Upper lobe of left lung (tissue), 6 donors: Measurements from ENCODE around the gene PAK4. TPM values are rescaled to one million over a fixed set of nuclear protein-coding genes. Genes with fewer than 3 reads are reported as not detected.
"Not testable (repeated sequence)": the region's sequence is repeated elsewhere in the genome, so short reads cannot be mapped to it uniquely, and the experiment has no call there.

Experiments
- ATAC-seq, 2 donors: fragments of 200-7000 bp; cut with Tn5 transposase; one replicate each; pipeline ENCODE4 v1.9.1; 2022; ENCODE audit warnings: mild to moderate bottlenecking in 2 of 2, moderate library complexity in 2 of 2; ENCODE audit not compliant: low FRiP score in 2 of 2
- DNase-seq, 2 donors: peaks; one replicate each; pipeline ENCODE4 v3.0.0-alpha.2; 2019 to 2020
- H3K27ac ChIP-seq, 4 donors: fragments of 200-600 bp; sonication (generic); one replicate each; pipeline ENCODE4 v1.5.1; 2016 to 2019
- H3K27me3 ChIP-seq, 4 donors: fragments of 200-600 bp; sonication (generic); one replicate each; pipeline ENCODE4 v1.5.1; 2017 to 2019
- H3K36me3 ChIP-seq, 4 donors: fragments of 200-600 bp; sonication (generic); one replicate each; pipeline ENCODE4 v1.5.1; 2016 to 2019
- H3K4me1 ChIP-seq, 4 donors: fragments of 200-600 bp; sonication (generic); one replicate each; pipeline ENCODE4 v1.5.1; 2018 to 2019
- H3K4me3 ChIP-seq, 4 donors: fragments of 200-600 bp; sonication (generic); one replicate each; pipeline ENCODE4 v1.5.1; 2017 to 2019; ENCODE audit warnings: mild to moderate bottlenecking in 2 of 4, moderate library complexity in 1 of 4
- H3K9me3 ChIP-seq, 4 donors: fragments of 200-600 bp; sonication (generic); one replicate each; pipeline ENCODE4 v1.5.1; 2018 to 2019
- CTCF ChIP-seq, 6 experiments: fragments of 450-650 bp in 4 of 6; fragments of 200-600 bp in 2 of 6; sonication (generic) in 2 of 6; IDR thresholded peaks; one replicate each; pipeline ENCODE4 v1.5.1; 2016 to 2019; ENCODE audit warnings: antibody characterized with exemption in 6 of 6
- EP300 ChIP-seq, 4 donors: sonication (generic); formaldehyde crosslinking; IDR thresholded peaks; one replicate each; pipeline ENCODE4 v1.5.1; 2017; ENCODE audit warnings: antibody characterized with exemption in 4 of 4, control low read depth in 2 of 4
- POLR2A ChIP-seq, 4 donors: fragments of 450-650 bp; IDR thresholded peaks; one replicate each; pipeline ENCODE4 v1.5.1; 2016 to 2017; ENCODE audit warnings: antibody characterized with exemption in 4 of 4, mild to moderate bottlenecking in 2 of 4
- POLR2AphosphoS5 ChIP-seq, 2 donors: sonication (generic); formaldehyde crosslinking; IDR thresholded peaks; one replicate each; pipeline ENCODE4 v1.5.1; 2017; ENCODE audit warnings: antibody characterized with exemption in 2 of 2
- WGBS, 2 donors: methylation state at CpG; one replicate each; pipeline ENCODE4 v1.1.5; 2017 to 2018; 5-methylcytosine and 5-hydroxymethylcytosine counted together
- total RNA-seq, 6 donors: library from RNA; depleted of rRNA in 4 of 6; stranded (reverse); fragments of >200 nt in 4 of 6; gene quantifications; one replicate each; pipeline versions ENCODE4 v1.1.0 to v1.2.1, GENCODE V29; 2016 to 2021
- donor health status: DM: no; HTN: no; CAD: no; lungs with moderate emphysema.
- donor health status: DM: no; HTN: yes; CAD: no; lungs with severe emphysema.

Gene PAK4
- total RNA-seq, 6 donors from 2014 or later: 23.4 to 88.2 (median 54.4) TPM

GRCh38 chr19:39085392-39085791 is 40.2 kb upstream of the PAK4 start:
- peaks cover 0 to 16% (median 10%) of the 10 kb centered on the region in 4 donors for H3K27me3 ChIP-seq
- peaks cover 11 to 16% (median 12%) of the 10 kb centered on the region in 4 donors for H3K4me1 ChIP-seq
- 92 to 93% methylated on average over 6 to 8 of the region's 8 CpGs for WGBS, 2 donors
- TF ChIP-seq EP300 (IDR thresholded peaks at IDR 0.05): no peak
- no peak for TF ChIP-seq CTCF (IDR thresholded peaks at IDR 0.05)
- TF ChIP-seq POLR2A (IDR thresholded peaks at IDR 0.05): no peak
- no peak for TF ChIP-seq POLR2AphosphoS5 (IDR thresholded peaks at IDR 0.05)
- no peaks in the 10 kb centered on the region for H3K36me3 ChIP-seq
- no peak overlapping the region for H3K27ac ChIP-seq
- no peak overlapping the region for H3K4me3 ChIP-seq
- no peak for DNase-seq
- H3K9me3 ChIP-seq: no peaks in the 10 kb centered on the region
- ATAC-seq: no peak

GRCh38 chr19:39086386-39086785 is 39.2 kb upstream of the PAK4 start:
- Histone ChIP-seq H3K27me3 (peaks cover 0 to 16% (median 10%) of the 10 kb centered on the region in 4 donors), H3K27ac (no peak overlapping the region), H3K4me1 (peaks cover 11 to 16% (median 12%) of the 10 kb centered on the region in 4 donors), H3K4me3 (no peak overlapping the region), H3K9me3 (no peaks in the 10 kb centered on the region), H3K36me3 (no peaks in the 10 kb centered on the region)
- 76 to 77% methylated on average over 4 of the region's 4 CpGs for WGBS, 2 donors
- TF ChIP-seq POLR2A (IDR thresholded peaks at IDR 0.05) (no peak), EP300 (IDR thresholded peaks at IDR 0.05) (no peak), POLR2AphosphoS5 (IDR thresholded peaks at IDR 0.05) (no peak), CTCF (IDR thresholded peaks at IDR 0.05) (no peak)
- ATAC-seq: no peak
- DNase-seq: no peak

- Histone ChIP-seq H3K4me3 (no peak overlapping the region), H3K27ac (no peak overlapping the region), H3K27me3 (peaks cover 0 to 16% (median 10%) of the 10 kb centered on the region in 4 donors), H3K9me3 (no peaks in the 10 kb centered on the region), H3K36me3 (no peaks in the 10 kb centered on the region), H3K4me1 (peaks cover 11 to 16% (median 12%) of the 10 kb centered on the region in 4 donors)
- TF ChIP-seq EP300 (IDR thresholded peaks at IDR 0.05): no peak
- no peak for TF ChIP-seq CTCF (IDR thresholded peaks at IDR 0.05)
- TF ChIP-seq POLR2A (IDR thresholded peaks at IDR 0.05): no peak
- no peak for TF ChIP-seq POLR2AphosphoS5 (IDR thresholded peaks at IDR 0.05)
- DNase-seq: no peak
- ATAC-seq: no peak
- WGBS, 2 donors: 79 to 84% methylated on average over 7 to 8 of the region's 8 CpGs
Measured at GRCh38 chr19:39087907-39088686, 37.5 kb upstream of the PAK4 start.

GRCh38 chr19:39090016-39090415 is 35.6 kb upstream of the PAK4 start:
- H3K27ac ChIP-seq, H3K4me1 ChIP-seq, H3K4me3 ChIP-seq, DNase-seq, H3K36me3 ChIP-seq, H3K9me3 ChIP-seq, H3K27me3 ChIP-seq, ATAC-seq: not testable (repeated sequence)
- 84 to 86% methylated on average over 8 of the region's 8 CpGs for WGBS, 2 donors

- TF ChIP-seq EP300 (IDR thresholded peaks at IDR 0.05): no peak
- TF ChIP-seq CTCF (IDR thresholded peaks at IDR 0.05): no peak
- TF ChIP-seq POLR2AphosphoS5 (IDR thresholded peaks at IDR 0.05): no peak
- no peak for TF ChIP-seq POLR2A (IDR thresholded peaks at IDR 0.05)
- no peak for DNase-seq
- Histone ChIP-seq H3K4me1 (no peaks in the 10 kb centered on the region), H3K27ac (no peak overlapping the region), H3K27me3 (no peaks in the 10 kb centered on the region), H3K36me3 (no peaks in the 10 kb centered on the region), H3K4me3 (no peak overlapping the region), H3K9me3 (no peaks in the 10 kb centered on the region)
- no peak for ATAC-seq
- 90 to 94% methylated on average over 4 of the region's 4 CpGs for WGBS, 2 donors
Measured at GRCh38 chr19:39090881-39091280, 34.7 kb upstream of the PAK4 start.

GRCh38 chr19:39095799-39096540 is 29.6 kb upstream of the PAK4 start:
- DNase-seq, H3K36me3 ChIP-seq, H3K4me3 ChIP-seq, H3K4me1 ChIP-seq, H3K9me3 ChIP-seq, H3K27me3 ChIP-seq, H3K27ac ChIP-seq, ATAC-seq: not testable (repeated sequence)
- 78 to 84% methylated on average over 5 of the region's 5 CpGs for WGBS, 2 donors
